Activated T-helper 17 cell treated with anti-CD3 and anti-CD28 coated beads, Interleukin-2, amount 50 U/mL, for 72 hours (primary cell): ENCODE measurements around the gene IL21R. TPM values are rescaled to one million over a fixed set of nuclear protein-coding genes. Genes with fewer than 3 reads are reported as not detected.
"Not testable (repeated sequence)": the region's sequence is repeated elsewhere in the genome, so short reads cannot be mapped to it uniquely, and the experiment has no call there.

Experiments used
- ATAC-seq: fragments of 150-1000 bp; cut with Tn5 transposase; replicated peaks from 2 replicates; pipeline ENCODE4 v1.10.0; 2021; ENCODE audit warnings: mild to moderate bottlenecking, moderate library complexity
- H3K27ac Mint-ChIP-seq: one replicate; pipeline ENCODE4 v1.8.0; 2022; ENCODE audit warnings: mixed read lengths
- H3K27me3 Mint-ChIP-seq: one replicate; pipeline ENCODE4 v1.8.0; 2022; ENCODE audit warnings: mixed read lengths
- H3K36me3 Mint-ChIP-seq: one replicate; pipeline ENCODE4 v1.8.0; 2022; ENCODE audit warnings: low read depth, mild to moderate bottlenecking, mixed read lengths
- H3K4me1 Mint-ChIP-seq: one replicate; pipeline ENCODE4 v1.8.0; 2022; ENCODE audit warnings: mixed read lengths
- H3K4me3 Mint-ChIP-seq: one replicate; pipeline ENCODE4 v1.8.0; 2022; ENCODE audit warnings: mild to moderate bottlenecking, mixed read lengths
- H3K9me3 Mint-ChIP-seq: one replicate; pipeline ENCODE4 v1.8.0; 2022; ENCODE audit warnings: mixed read lengths
- total RNA-seq, 2 donors: library from RNA; stranded (reverse); gene quantifications; one replicate each; pipeline ENCODE4 v1.2.3, GENCODE V29; 2022

The IL21R gene
- total RNA-seq, 2 donors from 2014 or later: 41.8 to 53.6 TPM

DNA sequence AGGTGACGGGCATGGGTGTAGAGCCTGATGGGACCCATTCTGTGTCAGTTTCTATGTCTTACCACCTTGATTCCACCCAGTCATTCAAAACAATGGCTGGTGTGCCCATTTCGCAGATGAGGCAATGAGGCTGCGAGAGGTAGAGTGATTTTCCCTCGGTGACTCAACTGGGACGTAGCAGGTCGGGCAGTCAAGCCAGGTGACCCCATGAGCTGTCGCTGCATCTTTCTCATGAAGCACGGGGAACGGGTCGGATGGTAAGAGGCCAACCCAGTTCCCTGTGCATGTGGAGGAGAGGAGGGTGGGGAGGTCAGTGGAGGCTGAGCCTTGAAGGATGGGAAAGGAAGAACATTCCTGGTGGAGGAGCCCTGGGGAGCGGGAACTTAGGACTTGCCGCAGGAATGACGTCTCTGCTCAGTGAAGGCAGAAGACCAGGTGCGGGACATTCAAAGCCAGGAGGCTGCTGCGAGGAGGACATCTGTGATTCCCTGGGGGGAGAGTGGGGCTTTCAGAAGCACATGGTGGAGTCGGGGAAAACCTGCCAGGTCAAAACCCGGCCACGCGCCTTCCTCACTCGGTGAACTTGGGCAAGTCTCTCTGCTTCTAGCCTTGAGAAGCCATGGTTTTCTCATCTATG, 1.1 kb downstream of the IL21R start:
- Mint-ChIP-seq H3K36me3 (peaks cover 62% of the 10 kb centered on the region), H3K4me1 (peaks cover 38% of the 10 kb centered on the region)
- ATAC-seq: peak; percentile 39

DNA sequence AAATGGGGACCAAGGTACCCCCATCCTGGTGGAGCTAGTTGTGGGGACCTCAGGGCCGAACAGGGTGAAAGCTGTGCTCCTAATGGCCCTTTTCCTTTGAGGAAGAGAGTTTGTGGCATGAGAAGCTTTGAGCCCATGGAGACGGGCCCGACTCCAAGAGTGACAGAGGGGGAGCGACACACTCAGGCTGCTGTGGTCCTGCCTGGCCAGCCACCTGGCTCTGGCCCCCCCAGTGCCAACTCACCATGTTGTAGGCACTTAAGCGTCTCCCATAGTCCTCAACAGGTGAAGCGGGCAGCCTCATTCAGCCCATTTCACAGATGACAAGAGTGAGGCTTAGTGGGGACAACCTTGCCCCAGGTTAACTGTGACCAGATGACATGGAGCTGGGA, 1.6 kb downstream of the IL21R start:
- Mint-ChIP-seq H3K27ac (peak overlapping the region; percentile 100), H3K27me3 (no peaks in the 10 kb centered on the region), H3K4me3 (peak overlapping the region; percentile 99), H3K36me3 (peaks cover 67% of the 10 kb centered on the region), H3K9me3 (no peaks in the 10 kb centered on the region), H3K4me1 (peaks cover 44% of the 10 kb centered on the region)
- ATAC-seq: no peak

More for the DNA sequence above, 1.1 kb downstream of the IL21R start:
- Mint-ChIP-seq H3K27me3 (no peaks in the 10 kb centered on the region), H3K27ac (peak overlapping the region; percentile 100), H3K4me3 (peak overlapping the region; percentile 99), H3K9me3 (no peaks in the 10 kb centered on the region)

DNA sequence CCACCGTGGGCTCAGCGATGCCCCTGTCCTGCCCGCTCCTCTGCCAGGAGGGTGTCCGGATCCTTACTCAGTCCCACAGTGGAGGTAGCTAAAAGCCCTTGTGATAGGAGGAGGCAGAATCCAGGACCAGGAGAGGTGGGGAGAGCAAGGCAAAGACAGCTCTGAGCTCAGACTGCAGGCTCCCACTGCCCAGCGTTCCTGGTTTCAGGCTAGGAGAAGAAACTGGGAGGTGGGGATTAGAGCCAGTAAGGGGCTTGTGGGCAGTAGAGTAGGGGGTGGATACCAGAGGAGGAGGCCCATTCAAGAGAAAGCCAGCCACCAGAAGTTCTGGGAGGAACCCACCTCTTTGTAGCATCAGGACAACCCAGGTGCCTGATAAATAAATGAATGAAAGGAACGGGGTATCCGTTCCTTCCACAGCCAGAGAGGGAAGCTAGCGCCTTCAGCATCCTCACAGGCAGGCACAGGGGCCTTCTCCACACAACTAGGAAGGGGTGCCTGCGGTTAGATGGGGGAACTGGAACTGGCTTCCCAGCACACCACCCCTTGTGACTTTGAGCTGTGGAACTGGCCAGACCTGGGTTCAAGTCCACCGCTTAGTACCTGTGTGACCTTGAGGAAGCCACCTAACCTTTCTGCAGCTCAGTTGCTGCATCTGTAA, 2.3 kb downstream of the IL21R start:
- H3K27ac Mint-ChIP-seq: peak overlapping the region; percentile 100
- no peak for ATAC-seq
- H3K4me3 Mint-ChIP-seq: peak overlapping the region; percentile 99
- peaks cover 45% of the 10 kb centered on the region for H3K4me1 Mint-ChIP-seq
- H3K27me3 Mint-ChIP-seq: no peaks in the 10 kb centered on the region
- no peaks in the 10 kb centered on the region for H3K9me3 Mint-ChIP-seq
- peaks cover 74% of the 10 kb centered on the region for H3K36me3 Mint-ChIP-seq

DNA sequence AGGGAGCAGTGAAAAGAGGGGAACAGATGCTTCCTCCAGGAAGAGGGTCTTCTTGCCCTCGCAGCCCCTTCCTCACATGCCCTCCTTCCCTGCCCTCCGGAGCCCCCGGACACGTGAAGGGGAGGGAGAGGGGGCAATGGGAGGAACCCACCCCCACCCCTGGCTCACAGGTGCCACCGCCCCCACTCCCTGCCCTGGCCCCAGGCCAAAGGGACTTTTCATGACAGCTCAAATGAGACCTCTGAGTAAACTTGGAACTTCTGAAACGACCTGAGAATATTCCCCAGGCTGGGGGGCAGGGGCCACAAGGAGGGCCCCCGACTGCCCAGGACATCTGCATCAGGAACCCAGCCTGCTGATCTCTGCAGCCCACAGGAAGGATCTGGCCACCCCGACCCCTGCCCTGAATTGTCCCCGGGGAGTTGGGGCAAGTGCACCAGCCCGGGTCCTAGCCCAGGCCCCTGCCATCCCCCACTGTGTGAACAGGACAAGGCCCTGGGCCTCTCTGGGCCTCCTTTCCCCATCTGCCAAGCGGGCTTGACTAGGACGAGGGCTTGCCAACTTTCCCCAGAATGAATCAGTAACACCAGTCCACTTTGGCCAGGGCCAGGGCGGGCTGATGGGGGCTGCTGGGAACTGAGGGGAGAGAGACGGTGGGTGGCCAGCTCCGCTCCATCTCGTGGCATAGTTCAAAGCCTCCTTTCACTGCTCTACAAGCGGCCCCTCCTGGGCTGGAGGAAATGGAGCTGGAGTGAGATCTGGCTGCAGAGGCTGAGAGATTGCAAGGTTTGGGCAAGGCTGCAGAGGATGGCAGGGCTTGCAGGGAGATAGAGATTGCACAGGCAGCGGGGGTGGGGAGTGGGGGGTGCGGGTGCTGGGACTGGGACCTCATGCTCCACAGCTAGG, 3.8 kb downstream of the IL21R start:
- Mint-ChIP-seq H3K27ac (peak overlapping the region; percentile 100), H3K9me3 (no peaks in the 10 kb centered on the region), H3K36me3 (peaks cover 89% of the 10 kb centered on the region), H3K4me1 (peaks cover 45% of the 10 kb centered on the region), H3K4me3 (peak overlapping the region; percentile 99), H3K27me3 (no peaks in the 10 kb centered on the region)
- peak; percentile 23 for ATAC-seq

DNA sequence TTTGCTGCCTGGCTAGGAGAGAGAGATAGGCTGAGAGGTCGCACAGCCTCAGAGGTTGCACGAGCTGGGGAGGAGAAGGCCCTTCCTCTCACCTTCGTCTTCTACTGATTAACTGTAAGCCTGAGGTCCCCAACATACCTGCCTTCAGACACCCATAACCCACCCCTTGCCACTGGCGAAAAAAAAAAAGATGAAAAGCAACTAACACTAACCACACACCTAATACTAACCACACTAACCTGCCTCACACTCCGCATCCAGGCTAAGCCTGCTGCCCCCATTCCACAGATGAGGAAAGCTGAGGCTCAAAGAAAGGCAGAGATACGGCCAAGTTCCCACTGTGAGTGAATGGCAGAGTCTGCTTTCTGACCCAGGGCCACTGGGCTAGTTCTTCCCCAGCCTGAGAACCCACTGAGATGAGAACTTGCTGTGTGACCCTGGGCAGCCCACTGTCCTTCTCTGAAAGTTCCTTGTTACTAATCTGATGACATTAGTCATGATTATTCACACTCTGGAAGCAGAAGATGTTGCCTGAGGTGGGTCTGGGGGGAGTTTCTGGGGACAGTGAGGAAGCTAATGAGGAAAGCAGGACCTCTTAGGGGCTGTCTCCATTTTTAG, 4.6 kb downstream of the IL21R start:
- H3K9me3 Mint-ChIP-seq: no peaks in the 10 kb centered on the region
- H3K4me3 Mint-ChIP-seq: peak overlapping the region; percentile 99
- peak overlapping the region; percentile 100 for H3K27ac Mint-ChIP-seq
- H3K4me1 Mint-ChIP-seq: peaks cover 40% of the 10 kb centered on the region
- peaks cover 97% of the 10 kb centered on the region for H3K36me3 Mint-ChIP-seq
- H3K27me3 Mint-ChIP-seq: no peaks in the 10 kb centered on the region
- ATAC-seq: peak; percentile 28

DNA sequence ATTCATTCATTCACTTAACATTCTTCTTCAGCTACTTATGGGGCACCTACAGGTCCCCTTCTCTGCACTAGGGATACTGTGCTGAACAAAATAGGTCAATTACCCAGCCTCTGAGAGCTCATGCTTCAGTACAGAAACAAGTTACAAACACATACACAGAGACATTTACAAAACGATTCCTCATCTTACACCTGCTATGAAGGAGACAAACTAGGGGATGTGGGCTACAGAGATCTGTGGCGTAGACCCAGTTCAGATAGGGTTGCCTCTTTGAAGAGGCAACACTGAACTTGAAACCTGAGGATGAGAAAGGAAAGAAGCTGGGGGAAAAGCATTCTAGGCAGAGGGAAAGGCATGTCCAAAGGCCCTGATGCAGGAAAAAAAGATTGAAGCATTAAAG, 5.2 kb downstream of the IL21R start:
- H3K36me3 Mint-ChIP-seq: peaks cover 100% of the 10 kb centered on the region
- H3K27me3 Mint-ChIP-seq: no peaks in the 10 kb centered on the region
- peaks cover 39% of the 10 kb centered on the region for H3K4me1 Mint-ChIP-seq
- peak overlapping the region; percentile 100 for H3K27ac Mint-ChIP-seq
- H3K4me3 Mint-ChIP-seq: peak overlapping the region; percentile 99
- peak; percentile 15 for ATAC-seq
- no peaks in the 10 kb centered on the region for H3K9me3 Mint-ChIP-seq

DNA sequence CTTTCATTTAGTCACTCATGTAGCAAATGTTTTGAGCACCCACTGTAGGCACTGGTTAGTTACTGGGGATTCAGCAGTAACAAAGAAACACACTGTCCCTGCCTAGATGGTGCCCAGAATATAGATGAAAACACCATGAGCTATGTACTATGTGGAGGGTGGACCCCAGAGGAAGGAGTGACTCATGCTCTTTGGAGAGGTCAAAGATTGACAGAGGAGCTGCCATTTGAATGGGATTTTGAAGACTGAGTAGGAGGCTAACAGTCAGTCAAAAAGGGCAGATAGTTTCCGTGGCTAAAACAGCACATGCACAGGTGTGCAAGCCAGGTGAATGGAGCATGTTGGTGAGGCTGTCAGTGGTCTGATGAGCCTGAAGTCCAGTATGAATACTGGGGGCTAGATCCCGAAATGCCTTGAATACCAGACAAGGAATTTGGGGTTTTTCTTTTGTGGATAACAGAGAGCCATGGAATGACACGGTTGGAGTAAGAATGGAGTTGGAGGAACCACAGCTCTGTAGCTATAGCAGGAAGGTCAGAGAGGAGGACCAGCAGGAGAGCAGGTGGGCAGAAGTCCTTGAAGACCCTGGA, 6.1 kb downstream of the IL21R start:
- Mint-ChIP-seq H3K27me3 (no peaks in the 10 kb centered on the region), H3K36me3 (peaks cover 100% of the 10 kb centered on the region), H3K4me1 (peaks cover 48% of the 10 kb centered on the region), H3K4me3 (peak overlapping the region; percentile 99), H3K9me3 (peaks cover under 1% of the 10 kb centered on the region), H3K27ac (peak overlapping the region; percentile 100)
- peak; percentile 65 for ATAC-seq

DNA sequence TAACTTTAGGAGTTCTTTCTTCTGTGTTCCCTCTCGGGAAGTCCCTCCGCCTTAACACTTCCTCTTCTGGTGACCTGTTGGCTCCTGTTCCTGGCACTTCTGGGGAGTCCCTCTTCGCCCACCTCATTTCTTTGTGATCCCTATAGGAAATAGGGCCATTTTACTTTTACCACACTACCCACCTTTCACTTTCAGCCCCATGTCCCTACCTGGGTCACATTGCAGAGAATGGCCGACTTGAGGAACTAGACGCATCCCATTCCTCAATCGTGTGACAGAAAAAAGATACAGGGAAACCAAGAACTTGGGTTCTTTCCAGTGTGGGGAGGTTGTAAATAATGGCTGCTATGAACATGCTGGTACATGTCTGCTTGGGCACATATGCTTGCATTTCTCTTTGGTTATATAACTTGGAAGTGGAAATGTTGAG, 6.6 kb downstream of the IL21R start:
- Mint-ChIP-seq H3K4me3 (peak overlapping the region; percentile 99), H3K27ac (peak overlapping the region; percentile 100), H3K27me3 (no peaks in the 10 kb centered on the region), H3K4me1 (peaks cover 53% of the 10 kb centered on the region), H3K36me3 (peaks cover 100% of the 10 kb centered on the region), H3K9me3 (peaks cover 4% of the 10 kb centered on the region)
- peak; percentile 16 for ATAC-seq

DNA sequence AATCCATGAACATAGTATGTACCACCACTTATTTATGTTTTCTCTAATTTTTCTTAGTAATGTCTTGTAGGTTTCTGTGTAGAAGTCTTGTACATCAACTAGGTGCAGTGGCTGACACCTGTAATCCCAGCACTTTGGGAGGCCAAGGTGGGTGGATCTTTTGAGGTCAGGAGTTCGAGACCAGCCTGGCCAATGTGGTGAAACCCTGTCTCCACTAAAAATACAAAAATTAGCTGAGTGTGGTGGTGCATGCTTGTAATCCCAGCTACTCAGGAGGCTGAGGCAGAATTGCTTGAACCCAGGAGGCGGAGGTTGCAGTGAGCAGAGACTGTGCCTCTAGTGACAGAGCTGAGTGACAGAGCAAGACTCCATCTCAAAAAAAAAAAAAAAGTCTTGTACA, 8.0 kb downstream of the IL21R start:
- Mint-ChIP-seq H3K4me1 (peaks cover 59% of the 10 kb centered on the region), H3K4me3 (peak overlapping the region; percentile 99), H3K36me3 (peaks cover 100% of the 10 kb centered on the region), H3K27ac (peak overlapping the region; percentile 100)
- H3K27me3 Mint-ChIP-seq, ATAC-seq, H3K9me3 Mint-ChIP-seq: not testable (repeated sequence)

DNA sequence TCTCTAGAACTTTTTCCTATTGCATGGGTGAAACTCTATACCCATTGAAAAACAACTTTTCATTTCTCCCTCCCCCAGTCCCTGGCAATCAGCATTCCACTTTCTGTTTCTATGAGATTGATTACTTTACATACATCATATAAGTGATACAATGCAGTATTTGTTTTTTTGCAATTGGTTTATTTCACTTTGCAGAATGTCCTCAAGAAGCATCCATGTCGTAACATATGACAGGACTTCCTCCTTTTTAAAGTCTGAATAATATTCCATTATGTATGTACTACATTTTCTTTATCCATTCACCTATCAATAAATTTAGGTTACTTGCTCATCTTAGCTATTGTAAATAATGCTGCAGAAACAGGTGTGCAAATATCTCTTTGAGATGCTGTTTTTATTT, 8.8 kb downstream of the IL21R start:
- Mint-ChIP-seq H3K4me3 (peak overlapping the region; percentile 99), H3K4me1 (peaks cover 59% of the 10 kb centered on the region), H3K27me3 (no peaks in the 10 kb centered on the region), H3K27ac (peak overlapping the region; percentile 70), H3K36me3 (peaks cover 100% of the 10 kb centered on the region), H3K9me3 (peaks cover 4% of the 10 kb centered on the region)
- ATAC-seq: no peak

DNA sequence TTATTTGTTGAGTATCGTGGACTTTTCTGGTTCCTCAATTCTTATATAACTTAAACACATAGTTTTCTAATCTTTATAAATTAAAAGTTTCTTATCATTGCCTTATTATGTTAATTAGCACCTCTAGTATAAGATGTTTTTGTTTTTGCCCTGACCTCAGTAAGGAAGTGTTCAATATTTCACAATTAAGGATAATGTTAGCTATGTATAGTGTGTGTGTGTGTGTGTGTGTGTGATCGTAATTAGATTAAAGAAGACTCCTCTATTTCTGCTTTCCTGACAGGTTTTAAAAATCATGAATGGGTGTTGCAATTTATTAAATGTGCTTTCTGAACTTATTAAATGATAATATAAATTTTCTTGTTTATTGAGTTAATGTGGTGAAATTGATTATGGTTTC, 12.0 kb downstream of the IL21R start:
- peaks cover 95% of the 10 kb centered on the region for H3K36me3 Mint-ChIP-seq
- H3K27ac Mint-ChIP-seq: no peak overlapping the region
- ATAC-seq: no peak
- H3K27me3 Mint-ChIP-seq: no peaks in the 10 kb centered on the region
- H3K4me3 Mint-ChIP-seq: peak overlapping the region; percentile 99
- peaks cover 4% of the 10 kb centered on the region for H3K9me3 Mint-ChIP-seq
- H3K4me1 Mint-ChIP-seq: peaks cover 35% of the 10 kb centered on the region

DNA sequence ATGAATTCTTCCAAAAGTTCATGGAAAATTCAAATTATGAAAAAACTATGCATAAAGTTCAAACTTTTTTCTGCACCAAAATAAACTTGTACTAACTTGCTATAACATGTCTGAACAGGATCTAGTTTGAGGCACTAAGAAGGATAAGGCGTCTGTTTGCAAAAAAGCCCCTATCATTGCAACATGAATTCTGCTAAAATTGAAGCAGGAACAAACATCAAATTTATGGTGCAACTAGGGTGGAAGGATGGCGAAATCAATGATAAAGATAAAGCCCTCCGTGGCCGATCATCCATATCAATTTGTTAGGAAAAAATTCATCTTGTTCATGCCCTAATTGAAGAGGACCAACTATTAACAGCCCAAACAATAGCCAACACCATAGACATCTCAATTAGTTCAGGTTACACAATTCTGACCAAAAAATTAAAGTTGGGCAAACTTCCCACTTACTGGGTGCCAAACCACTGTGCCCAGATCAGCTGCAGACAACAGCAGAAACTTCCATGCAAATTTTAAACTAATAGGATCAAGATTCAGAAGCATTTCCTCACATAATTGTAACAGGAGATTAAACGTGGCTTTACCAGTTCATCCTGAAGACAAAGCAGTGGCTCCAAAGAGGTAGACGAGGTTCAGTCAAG, 12.9 kb downstream of the IL21R start:
- Mint-ChIP-seq H3K4me3 (peak overlapping the region; percentile 6), H3K27ac (no peak overlapping the region)
- ATAC-seq: no peak

DNA sequence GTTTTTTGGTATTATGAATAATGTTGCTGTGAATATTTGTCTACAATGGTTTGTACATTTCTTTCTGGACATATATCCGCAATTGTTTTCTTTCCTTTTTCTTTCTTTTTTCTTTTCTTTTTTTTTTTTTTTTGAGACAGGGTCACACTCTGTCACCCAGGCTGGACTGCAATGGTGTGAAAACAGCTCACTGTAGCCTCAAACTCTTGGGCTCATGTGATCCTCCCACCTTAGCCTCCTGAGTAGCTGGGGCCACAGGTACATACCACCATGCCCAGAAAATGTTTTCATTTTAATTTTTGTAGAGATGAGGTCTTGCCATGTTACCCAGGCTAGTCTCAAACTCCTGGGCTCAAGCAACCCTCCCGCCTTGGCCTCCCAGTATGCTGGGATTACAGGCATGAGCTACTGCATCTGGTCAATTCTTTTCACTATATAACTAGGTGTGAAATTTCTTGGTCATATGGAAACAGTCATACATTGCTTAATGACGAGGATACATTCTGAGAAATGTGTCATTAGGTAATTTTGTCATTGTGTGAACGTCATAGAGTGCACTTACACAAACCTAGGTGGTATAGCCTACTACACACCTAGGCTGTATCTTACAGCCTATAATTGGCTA, 15.2 kb downstream of the IL21R start:
- no peaks in the 10 kb centered on the region for H3K27me3 Mint-ChIP-seq
- H3K36me3 Mint-ChIP-seq: peaks cover 95% of the 10 kb centered on the region
- peaks cover 25% of the 10 kb centered on the region for H3K4me1 Mint-ChIP-seq
- peak overlapping the region; percentile 1 for H3K4me3 Mint-ChIP-seq
- peak; percentile 95 for ATAC-seq
- H3K27ac Mint-ChIP-seq: peak overlapping the region; percentile 63
- peaks cover 14% of the 10 kb centered on the region for H3K9me3 Mint-ChIP-seq

More for the DNA sequence above, 12.9 kb downstream of the IL21R start:
- Mint-ChIP-seq H3K27me3 (no peaks in the 10 kb centered on the region), H3K9me3 (peaks cover 4% of the 10 kb centered on the region), H3K36me3 (peaks cover 95% of the 10 kb centered on the region), H3K4me1 (peaks cover 35% of the 10 kb centered on the region)
